ENCODE data around the gene NME7.

The NME7 gene

DNA sequence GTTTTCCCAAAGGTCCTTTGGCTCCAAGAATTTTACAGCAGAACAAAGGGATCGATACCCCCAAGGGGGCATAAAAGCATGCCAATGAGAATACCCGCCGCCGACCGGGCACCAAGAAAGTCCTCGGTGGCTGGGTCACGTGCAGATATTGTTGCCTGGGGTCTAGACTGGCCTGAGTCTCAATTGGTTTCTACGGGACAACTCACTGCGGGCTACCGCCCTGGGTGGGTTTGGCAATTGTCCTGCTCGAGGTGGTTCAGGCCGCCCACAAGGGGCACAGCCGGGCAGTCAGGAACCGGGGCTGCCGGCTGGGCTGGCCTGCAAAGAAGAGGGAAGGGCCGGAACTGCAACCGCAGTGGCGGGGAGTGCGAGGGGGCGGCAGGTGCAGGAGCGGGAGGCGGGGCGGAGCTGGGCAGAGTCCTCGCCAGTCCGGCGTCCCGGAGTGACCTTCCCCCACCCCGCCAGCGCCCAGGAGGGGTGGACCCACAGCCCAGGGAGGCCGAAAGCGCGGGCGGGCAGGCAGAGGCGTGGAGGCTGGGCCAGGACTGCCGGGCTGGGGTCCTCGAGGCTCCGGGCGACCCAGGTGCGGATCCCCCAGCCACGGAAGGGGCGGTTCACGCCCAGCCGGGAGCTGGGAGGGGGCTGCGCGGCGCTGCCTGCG, 262.0 kb downstream of the NME7 start:
- TF ChIP-seq, protein P1, sequence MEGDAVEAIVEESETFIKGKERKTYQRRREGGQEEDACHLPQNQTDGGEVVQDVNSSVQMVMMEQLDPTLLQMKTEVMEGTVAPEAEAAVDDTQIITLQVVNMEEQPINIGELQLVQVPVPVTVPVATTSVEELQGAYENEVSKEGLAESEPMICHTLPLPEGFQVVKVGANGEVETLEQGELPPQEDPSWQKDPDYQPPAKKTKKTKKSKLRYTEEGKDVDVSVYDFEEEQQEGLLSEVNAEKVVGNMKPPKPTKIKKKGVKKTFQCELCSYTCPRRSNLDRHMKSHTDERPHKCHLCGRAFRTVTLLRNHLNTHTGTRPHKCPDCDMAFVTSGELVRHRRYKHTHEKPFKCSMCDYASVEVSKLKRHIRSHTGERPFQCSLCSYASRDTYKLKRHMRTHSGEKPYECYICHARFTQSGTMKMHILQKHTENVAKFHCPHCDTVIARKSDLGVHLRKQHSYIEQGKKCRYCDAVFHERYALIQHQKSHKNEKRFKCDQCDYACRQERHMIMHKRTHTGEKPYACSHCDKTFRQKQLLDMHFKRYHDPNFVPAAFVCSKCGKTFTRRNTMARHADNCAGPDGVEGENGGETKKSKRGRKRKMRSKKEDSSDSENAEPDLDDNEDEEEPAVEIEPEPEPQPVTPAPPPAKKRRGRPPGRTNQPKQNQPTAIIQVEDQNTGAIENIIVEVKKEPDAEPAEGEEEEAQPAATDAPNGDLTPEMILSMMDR (IDR thresholded peaks at IDR 0.05), result no peak
- Histone ChIP-seq H3K27ac (no peak overlapping the region), H3K9me3 (no peaks in the 10 kb centered on the region), H3K4me3 (ENCODE audit: low read depth in 1 of 2, low read length in 1 of 2) (peak overlapping the region; percentile 40 to 70), H3K36me3 (no peaks in the 10 kb centered on the region), H3K27me3 (peaks cover 98% of the 10 kb centered on the region), H3K4me1 (ENCODE audit: control insufficient read depth in 1 of 2, insufficient read depth in 1 of 2, low read depth in 1 of 2, low read length in 1 of 2) (peaks cover 16 to 20% of the 10 kb centered on the region in 2 experiments)

DNA sequence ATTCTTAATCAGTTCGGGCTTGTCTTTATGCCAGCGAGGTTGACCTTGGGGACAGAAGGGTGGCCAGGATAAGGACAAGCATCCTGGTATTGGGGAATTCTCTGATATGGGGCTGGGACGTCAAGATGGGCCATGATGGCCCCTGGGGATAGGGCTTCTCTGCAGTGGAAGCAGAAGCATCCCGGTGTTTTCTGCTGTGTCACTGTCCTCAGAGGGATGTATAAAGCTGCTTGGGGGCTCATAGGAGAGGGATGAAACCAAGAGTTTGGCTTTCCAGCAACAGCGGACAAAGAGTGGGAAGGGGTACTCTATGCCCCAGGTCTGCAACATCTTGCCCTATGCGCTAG, 262.5 kb downstream of the NME7 start:
- H3K27ac ChIP-seq, result no peak overlapping the region
- H3K4me3 ChIP-seq (ENCODE audit: low read depth in 1 of 2, low read length in 1 of 2), result peak overlapping the region in 1 of 2 experiments; percentile 70
- H3K36me3 ChIP-seq, result no peaks in the 10 kb centered on the region
- peaks cover 98% of the 10 kb centered on the region for H3K27me3 ChIP-seq
- TF ChIP-seq, protein P1 (IDR thresholded peaks at IDR 0.05), result no peak
- H3K4me1 ChIP-seq (ENCODE audit: control insufficient read depth in 1 of 2, insufficient read depth in 1 of 2, low read depth in 1 of 2, low read length in 1 of 2), result peaks cover 16 to 20% of the 10 kb centered on the region in 2 experiments
- no peaks in the 10 kb centered on the region for H3K9me3 ChIP-seq

DNA sequence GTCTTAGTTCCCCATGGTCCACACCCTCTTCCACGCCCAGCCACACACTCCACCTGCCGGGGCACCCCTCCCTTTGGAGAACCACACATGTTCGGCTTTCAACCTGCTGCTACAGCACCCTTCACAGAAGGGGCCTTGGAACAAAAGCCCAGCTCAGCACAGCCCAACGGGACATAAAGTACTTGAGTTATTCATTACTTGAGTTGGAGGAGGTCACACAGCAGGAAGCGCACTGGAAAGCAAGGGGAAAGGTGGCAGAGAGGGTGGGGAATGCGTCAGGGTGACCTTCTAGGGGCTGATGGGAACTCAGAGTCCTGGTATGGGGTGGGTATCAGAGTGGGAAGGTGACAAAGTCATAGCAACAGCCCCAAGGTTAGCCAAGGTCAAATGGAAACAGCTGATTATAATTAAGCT, 264.1 kb downstream of the NME7 start:
- Histone ChIP-seq H3K27me3 (peaks cover 84% of the 10 kb centered on the region), H3K27ac (no peak overlapping the region), H3K9me3 (no peaks in the 10 kb centered on the region), H3K36me3 (no peaks in the 10 kb centered on the region), H3K4me3 (ENCODE audit: low read depth in 1 of 2, low read length in 1 of 2) (no peak overlapping the region), H3K4me1 (ENCODE audit: control insufficient read depth in 1 of 2, insufficient read depth in 1 of 2, low read depth in 1 of 2, low read length in 1 of 2) (peaks cover 16 to 20% of the 10 kb centered on the region in 2 experiments)
- TF ChIP-seq, protein P1 (IDR thresholded peaks at IDR 0.05), result no peak

DNA sequence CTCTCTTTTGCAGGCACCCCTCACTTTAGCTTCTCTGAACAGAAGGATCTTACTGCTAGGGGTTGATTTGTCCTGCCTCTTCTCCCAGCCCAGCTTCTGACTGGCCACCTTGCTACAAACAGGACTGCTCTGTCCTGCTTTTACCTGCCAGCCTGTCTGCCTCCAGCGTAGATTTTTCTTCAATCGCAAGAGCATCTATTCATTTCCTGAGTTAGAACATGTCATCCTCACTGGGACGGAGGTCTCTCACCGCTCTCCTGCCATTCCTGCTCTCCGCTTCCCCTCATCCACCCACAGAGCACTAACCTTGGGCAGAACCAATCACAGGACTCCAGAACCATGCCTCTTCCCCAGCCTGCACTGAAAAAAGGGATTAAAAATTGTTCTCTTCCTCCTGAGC, 264.6 kb downstream of the NME7 start:
- H3K4me1 ChIP-seq (ENCODE audit: control insufficient read depth in 1 of 2, insufficient read depth in 1 of 2, low read depth in 1 of 2, low read length in 1 of 2), result peaks cover 16 to 20% of the 10 kb centered on the region in 2 experiments
- H3K4me3 ChIP-seq (ENCODE audit: low read depth in 1 of 2, low read length in 1 of 2), result no peak overlapping the region
- TF ChIP-seq, protein P1 (IDR thresholded peaks at IDR 0.05), result no peak

DNA sequence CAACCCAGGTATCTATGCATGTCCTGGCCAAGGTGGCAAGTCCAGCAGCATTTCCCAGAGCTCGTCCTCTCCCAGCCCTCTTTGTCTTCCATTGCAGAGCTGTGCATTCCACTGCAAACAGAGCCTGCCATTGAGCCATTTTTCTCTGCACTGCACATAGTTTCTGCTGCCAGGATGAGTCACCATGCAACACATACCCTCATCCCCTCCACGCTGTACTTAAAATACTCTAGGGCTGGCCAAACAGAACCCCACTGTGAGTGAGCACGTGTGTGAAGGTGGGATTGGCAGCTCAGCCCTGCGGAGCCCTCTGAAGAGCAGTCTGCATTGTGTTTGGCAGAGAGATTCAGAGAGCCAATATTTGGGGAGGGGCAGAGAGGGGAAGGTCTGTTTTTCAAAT, 265.0 kb downstream of the NME7 start:
- Histone ChIP-seq H3K36me3 (no peaks in the 10 kb centered on the region), H3K4me1 (ENCODE audit: control insufficient read depth in 1 of 2, insufficient read depth in 1 of 2, low read depth in 1 of 2, low read length in 1 of 2) (peaks cover 16 to 20% of the 10 kb centered on the region in 2 experiments), H3K9me3 (no peaks in the 10 kb centered on the region), H3K27ac (no peak overlapping the region), H3K4me3 (ENCODE audit: low read depth in 1 of 2, low read length in 1 of 2) (no peak overlapping the region), H3K27me3 (peaks cover 75% of the 10 kb centered on the region)
- TF ChIP-seq, protein P1 (IDR thresholded peaks at IDR 0.05), result no peak

More for the DNA sequence above, 264.6 kb downstream of the NME7 start:
- Histone ChIP-seq H3K27me3 (peaks cover 80% of the 10 kb centered on the region), H3K27ac (no peak overlapping the region), H3K36me3 (no peaks in the 10 kb centered on the region), H3K9me3 (no peaks in the 10 kb centered on the region)
